ENCODE measurements around the gene GNA14.

DNA sequence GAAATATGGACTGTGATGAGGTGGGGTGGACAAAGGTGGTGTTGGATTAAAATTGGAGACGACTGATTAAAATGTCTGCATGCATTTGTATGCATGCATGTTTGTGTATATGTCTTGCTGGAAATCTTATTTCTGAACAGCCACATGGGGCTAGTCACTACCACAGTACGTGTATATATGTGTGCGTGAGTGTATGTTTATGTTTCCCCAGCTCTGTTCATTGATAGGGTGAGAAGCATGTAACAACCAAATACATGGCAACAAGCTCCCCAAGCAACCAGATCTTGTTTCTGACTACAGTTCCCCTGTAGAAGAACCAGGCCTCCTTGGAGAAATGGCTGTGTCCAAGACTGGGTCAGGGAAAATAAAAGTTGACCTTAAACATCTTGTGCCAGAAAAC, 139.7 kb downstream of the GNA14 start:
- TF ChIP-seq POLR2A (IDR thresholded peaks at IDR 0.05; ENCODE audit: low read length) = no peak
- TF ChIP-seq, protein P1, sequence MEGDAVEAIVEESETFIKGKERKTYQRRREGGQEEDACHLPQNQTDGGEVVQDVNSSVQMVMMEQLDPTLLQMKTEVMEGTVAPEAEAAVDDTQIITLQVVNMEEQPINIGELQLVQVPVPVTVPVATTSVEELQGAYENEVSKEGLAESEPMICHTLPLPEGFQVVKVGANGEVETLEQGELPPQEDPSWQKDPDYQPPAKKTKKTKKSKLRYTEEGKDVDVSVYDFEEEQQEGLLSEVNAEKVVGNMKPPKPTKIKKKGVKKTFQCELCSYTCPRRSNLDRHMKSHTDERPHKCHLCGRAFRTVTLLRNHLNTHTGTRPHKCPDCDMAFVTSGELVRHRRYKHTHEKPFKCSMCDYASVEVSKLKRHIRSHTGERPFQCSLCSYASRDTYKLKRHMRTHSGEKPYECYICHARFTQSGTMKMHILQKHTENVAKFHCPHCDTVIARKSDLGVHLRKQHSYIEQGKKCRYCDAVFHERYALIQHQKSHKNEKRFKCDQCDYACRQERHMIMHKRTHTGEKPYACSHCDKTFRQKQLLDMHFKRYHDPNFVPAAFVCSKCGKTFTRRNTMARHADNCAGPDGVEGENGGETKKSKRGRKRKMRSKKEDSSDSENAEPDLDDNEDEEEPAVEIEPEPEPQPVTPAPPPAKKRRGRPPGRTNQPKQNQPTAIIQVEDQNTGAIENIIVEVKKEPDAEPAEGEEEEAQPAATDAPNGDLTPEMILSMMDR (IDR thresholded peaks at IDR 0.05) = no peak
- TF ChIP-seq REST (IDR thresholded peaks at IDR 0.05) = no peak
- TF ChIP-seq EP300 (IDR thresholded peaks at IDR 0.05) = no peak
- no peak for TF ChIP-seq E2F6 (IDR thresholded peaks at IDR 0.05; ENCODE audit: borderline replicate concordance, low read depth)
- no peak for TF ChIP-seq MAZ (IDR thresholded peaks at IDR 0.05; ENCODE audit: borderline replicate concordance, low read depth, low read length)
- TF ChIP-seq HOXA7 (CRISPR knock-in tag; IDR thresholded peaks at IDR 0.05) = no peak
- no peak for TF ChIP-seq CHD4 (IDR thresholded peaks at IDR 0.05; ENCODE audit: borderline replicate concordance)
- no peak for TF ChIP-seq CHD2 (IDR thresholded peaks at IDR 0.05; ENCODE audit: low read length, partially characterized antibody)
- no peak for TF ChIP-seq ELK1 (IDR thresholded peaks at IDR 0.05; ENCODE audit: low read depth, low read length)
- TF ChIP-seq MAFK (IDR thresholded peaks at IDR 0.05; ENCODE audit: partially characterized antibody) = no peak
- no peak for TF ChIP-seq HDAC2 (IDR thresholded peaks at IDR 0.05)
